GM12872 (cell line): ENCODE measurements around the gene SLAMF7.

ENCODE experiments used
- CTCF ChIP-seq: IDR thresholded peaks from 3 replicates; pipeline ENCODE4 v1.5.1; 2011; ENCODE audit warnings: low read depth, mild to moderate bottlenecking, low read length, moderate library complexity; ENCODE audit not compliant: insufficient read depth

Gene SLAMF7

DNA sequence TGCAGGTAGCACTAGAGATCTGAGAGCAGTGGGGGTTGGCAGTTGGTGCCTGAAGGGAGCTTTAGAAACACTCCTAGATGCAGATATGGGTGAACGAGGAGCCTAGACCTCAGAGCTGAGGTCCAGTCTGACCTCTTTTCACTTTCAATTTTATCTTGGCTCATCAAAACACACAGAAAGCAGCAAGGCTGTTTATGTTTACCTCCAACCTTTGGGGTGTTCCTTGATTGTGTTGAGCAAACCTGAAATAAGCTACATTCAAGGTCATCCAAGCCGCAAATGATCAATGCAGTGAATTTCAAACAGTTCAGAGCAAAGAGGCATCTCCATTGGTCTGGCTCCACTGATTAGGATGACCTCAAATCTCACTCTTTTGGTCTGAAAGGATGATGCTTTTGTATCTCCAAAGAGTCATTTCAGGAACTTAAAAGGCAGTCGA lies 58.2 kb downstream of the SLAMF7 start:
- TF ChIP-seq CTCF, result no peak

DNA sequence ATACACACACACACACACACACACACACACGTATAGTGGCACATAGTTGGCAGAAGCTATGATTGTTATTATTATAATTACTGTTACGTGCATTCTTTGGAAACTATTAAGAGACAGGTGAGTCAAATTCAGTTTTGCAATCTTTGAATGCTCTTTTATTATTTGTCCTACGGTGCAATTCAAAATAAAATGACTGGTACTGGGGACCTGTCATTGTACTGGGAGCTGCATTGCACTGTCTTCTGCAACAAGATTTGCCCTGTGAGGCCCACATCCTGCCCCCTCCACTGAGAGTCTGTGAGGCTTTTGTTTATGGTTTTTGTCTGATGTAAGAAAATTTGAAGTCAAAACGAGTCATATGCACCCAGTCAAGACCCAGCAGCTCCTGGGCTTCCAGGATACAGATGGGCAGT lies 58.8 kb downstream of the SLAMF7 start:
- TF ChIP-seq CTCF, result no peak

DNA sequence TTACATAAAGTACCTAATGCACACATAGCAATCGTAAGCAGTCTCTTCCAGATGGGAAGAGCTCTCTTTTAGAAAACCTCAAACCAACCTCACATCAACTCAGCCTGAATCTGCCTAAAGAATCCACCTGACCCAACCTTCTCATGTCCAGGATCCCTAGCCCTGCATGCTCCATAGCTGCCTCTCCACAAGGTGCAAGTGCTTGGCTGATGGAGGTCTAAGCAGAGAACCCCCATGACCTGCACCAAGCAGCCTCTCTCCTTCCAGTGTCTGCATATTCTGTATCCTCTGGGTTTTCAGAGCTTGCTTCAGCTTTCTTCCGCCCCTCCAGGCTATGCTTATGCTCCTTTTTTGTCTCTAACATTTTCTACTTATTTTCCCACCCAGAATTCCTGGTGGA lies 59.4 kb downstream of the SLAMF7 start:
- no peak for TF ChIP-seq CTCF

DNA sequence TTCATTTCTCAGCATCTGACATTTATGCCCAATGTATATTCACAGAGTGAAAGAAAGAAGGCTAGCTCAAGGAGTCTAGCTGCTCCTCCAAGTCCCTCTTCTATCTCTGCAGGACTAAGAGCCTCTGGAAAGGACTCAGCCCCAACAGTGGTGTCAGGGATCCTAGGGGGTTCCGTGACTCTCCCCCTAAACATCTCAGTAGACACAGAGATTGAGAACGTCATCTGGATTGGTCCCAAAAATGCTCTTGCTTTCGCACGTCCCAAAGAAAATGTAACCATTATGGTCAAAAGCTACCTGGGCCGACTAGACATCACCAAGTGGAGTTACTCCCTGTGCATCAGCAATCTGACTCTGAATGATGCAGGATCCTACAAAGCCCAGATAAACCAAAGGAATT lies 60.6 kb downstream of the SLAMF7 start:
- no peak for TF ChIP-seq CTCF

DNA sequence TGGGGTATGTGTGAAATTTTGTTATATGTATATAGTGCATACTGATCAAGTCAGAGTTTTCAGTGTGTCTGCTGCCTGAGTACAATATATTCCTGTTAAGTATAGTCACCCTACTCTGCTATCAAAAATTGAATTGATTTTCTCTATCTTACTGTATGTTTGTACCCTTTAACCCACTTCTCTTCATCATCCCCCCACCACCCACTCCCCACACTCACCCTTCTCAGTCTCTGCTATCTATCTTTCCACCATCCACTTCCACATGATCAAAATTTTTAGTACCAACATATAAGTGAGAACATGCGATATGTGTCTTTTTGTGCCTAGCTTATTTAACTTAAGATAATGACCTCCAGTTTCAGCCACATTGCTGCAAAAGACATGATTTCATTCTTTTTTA lies 61.1 kb downstream of the SLAMF7 start:
- no peak for TF ChIP-seq CTCF

DNA sequence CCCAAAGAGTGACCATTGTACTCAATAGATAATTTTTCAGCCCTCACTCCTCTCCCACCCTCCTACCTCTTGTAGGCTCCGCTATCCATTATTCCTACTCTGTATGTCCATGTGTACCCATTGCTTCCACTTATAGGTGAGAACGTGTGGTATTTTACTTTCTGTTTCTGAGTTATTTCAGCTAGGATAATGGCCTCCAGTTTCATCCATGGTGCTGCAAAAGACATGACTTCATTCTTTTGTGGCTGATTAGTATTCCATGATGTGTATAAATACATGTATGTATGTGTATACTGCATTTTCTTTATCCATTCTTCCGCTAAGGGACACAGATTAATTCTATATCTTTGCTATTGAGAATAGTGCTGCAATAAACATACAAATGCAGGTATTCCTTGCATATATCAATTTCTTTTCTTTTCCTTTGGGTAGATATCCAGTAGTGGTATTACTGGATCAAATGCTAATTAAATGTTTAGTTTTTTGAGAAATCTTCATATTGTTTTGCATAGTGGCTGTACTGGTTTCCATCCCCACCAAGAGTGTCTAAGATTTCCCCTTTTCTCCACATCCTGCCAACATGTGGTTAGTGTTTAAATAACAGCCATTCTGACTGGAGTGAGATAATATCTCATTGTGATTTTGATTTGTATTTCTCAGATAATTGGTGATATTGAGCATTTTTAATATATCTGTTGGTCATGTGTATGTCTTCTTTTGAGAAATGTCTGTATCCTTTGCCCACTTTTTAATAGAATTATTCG lies 61.8 kb downstream of the SLAMF7 start:
- TF ChIP-seq CTCF, result no peak

- TF ChIP-seq CTCF, result no peak
These were observed 63.0 kb downstream of the SLAMF7 start for GRCh38 chr1:160801836-160802580.
